Skeletal muscle cell (primary cell): Measurements from ENCODE around the gene TAS2R43.
"Not testable (repeated sequence)": the region's sequence is repeated elsewhere in the genome, so short reads cannot be mapped to it uniquely, and the experiment has no call there.

Source experiments
- DNase-seq: peaks from one replicate; pipeline ENCODE4 v3.0.0-alpha.2; 2010; ENCODE audit warnings: low read depth
- H3K4me3 ChIP-seq: 2 replicates; pipeline ENCODE4 v1.5.1; 2011; ENCODE audit warnings: low read depth, mild to moderate bottlenecking, control low read depth, low read length, moderate library complexity

TAS2R43 gene

DNA sequence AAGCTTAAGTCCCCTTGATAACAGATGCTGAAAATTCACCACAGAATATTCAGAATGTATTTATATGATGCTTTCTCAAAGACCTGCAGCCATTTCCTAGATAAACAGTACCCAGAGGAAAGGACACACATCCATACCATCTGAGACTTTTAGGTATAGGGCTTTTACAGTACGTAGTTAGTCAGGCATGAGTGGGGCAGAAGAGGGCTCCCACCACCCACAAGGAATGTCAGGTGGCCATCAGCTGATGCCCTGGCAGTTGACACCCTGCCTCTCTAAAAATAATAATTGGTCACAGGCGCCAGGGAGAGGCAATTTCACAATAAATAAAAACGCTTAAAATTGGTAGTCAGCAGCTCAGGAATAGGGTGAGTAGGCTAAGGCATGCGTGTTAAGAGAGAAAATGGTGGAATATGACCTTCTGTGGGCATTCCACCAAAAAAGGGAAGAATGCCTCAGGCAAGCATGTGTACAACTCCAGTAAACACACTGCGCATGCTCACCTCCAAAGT, 22.2 kb downstream of the TAS2R43 start:
- H3K4me3 ChIP-seq, result no peak overlapping the region

DNA sequence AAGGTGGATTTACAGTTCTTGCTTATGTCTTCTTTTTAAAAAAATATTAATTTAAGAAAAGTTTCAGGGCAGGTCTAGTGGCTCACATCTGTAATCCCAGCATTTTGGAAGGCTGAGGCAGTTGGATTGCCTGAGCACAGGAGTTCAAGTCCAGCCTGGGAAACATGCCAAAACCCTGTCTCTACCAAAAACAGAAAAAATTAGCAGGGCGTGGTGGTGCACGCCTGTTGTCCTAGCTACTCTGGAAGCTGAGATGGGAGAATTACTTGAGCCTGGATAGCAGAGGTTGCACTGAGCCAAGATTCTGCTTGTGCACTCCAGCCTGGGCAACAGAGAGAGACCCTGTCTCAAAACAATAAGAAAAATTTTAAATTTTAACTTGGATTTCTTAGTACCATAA, 24.6 kb downstream of the TAS2R43 start:
- DNase-seq, result no peak
- H3K4me3 ChIP-seq, result no peak overlapping the region

More for the DNA sequence above, 22.2 kb downstream of the TAS2R43 start:
- no peak for DNase-seq

DNA sequence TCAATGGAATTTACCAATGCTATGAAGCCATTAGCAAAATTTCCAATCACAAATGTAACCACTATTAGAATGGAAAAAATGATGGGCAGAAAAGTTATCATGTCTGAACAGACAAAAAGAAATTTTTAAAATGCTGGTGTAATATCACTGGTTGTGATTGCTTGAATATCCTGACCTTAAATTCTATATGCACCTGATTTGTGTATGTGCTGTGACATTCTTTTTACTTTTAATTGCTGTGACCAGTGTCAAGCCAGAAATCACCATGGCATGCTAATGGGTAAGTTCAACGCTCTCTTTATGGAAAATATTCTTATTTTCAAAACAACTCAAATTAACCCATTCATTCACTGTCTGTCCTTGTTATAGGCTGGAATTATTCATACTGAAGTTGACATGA, 29.9 kb downstream of the TAS2R43 start, which contains the start of gene TAS2R46:
TSS of gene TAS2R46 (minus strand) at position 101 of the 400 bp plus-strand sequence. CDS start at position 101, 0 bp downstream.
- not testable (repeated sequence) for H3K4me3 ChIP-seq, DNase-seq

DNA sequence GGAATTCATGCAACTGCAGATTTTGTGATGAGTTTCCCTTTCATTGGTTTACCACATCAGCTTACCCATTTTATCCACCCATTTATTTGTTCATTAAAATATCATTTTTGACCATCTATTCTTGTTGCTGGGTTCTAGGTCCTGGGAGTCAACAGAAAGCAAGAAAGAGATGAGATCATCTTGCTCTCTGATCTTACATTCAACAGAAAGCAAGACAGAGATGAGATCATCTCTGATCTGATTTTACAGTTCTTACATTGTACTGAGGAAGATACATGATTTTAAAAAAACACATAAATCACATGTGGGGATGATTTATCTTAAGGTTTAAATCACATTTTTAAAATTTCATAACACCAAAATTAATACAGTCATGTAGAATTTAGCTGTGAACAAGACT, 32.3 kb downstream of the TAS2R43 start:
- no peak for DNase-seq
- no peak overlapping the region for H3K4me3 ChIP-seq

DNA sequence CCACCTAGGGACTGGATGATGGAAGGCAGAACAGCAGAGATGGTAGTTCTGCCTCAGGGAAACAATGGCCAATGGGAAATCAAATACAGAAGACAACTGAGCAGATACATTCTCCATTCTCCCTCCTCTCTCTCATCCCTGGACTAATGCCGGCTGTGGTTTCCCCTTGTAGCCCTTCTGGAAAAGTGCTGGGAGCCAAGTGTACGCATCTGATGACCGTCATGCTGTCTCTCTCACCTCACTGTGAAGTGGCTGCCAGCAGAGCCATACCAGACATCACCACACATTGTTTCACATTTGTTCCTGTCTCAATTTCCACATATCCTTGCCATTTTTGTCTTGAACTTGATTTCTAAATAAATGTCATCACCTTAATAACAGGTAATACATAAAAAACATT, 33.1 kb downstream of the TAS2R43 start:
- DNase-seq, result no peak
- no peak overlapping the region for H3K4me3 ChIP-seq

DNA sequence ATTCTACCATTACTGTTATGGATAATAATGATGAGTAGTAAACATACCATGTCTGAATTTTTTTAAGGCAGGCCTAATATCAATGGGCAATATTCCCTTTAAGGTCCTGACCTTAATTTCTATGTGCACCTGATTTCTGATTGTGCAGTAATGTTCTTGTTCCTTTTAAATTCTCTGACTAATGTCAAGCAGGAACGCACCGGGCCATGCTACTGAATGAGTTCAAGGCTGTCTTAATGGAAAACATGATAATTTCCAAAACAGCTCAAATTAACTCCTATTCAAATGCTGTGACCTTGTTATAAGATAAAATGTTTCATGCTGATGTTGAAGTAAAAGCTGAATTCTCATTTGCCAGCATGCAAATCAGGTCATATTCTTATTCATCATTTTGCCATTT, 36.8 kb downstream of the TAS2R43 start:
- no peak for DNase-seq
- H3K4me3 ChIP-seq, result no peak overlapping the region

DNA sequence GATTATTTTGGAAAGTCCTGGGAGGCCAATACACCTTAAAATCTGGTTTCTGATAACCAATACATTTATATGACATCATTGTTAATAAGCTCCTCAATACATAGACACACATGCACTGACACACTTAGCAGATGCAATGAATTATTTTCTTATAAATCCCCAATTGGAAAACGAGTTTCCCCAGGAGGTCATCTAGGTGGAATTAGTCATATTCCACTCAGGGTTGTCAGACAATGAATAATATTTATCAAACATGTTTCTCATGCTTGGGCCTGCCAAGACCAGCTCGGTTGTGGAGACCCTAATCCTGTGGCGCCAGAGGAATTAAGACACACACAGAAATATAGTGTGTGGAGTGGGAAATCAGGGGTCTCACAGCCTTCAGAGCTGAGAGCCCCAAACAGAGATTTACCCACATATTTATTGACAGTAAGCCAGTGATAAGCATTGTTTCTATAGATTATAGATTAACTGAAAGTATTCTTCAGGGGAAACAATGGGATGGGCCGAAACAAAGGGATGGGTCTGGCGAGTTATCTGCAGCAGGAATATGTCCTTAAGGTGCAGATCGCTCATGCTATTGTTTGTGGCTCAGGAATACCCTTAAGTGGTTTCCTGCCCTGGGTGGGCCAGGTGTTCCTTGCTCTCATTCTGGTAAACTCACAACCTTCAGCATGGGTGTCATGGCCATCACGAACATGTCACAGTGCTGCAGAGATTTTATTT, 42.1 kb downstream of the TAS2R43 start:
- not testable (repeated sequence) for H3K4me3 ChIP-seq, DNase-seq

DNA sequence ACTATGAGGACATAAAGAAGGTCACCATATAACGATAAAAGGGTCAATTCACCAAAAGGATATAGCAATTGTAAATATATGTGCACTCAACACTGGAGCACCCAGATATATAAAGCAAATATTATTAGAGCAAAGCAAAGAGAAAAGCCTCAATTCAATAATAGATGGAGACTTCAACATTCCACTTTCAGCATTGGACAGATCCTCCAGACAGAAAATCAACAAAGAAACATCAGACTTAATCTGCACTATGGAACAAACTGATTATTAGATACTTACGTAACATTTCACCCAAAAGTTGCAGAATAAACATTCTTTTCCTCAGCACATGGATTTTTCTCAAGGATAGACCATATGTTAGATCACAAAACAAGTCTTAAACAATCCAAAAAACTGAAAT, 50.7 kb downstream of the TAS2R43 start:
- DNase-seq, H3K4me3 ChIP-seq: not testable (repeated sequence)
